ENCODE data around the gene TRDMT1. TPM values are rescaled to one million over a fixed set of nuclear protein-coding genes. Genes with fewer than 3 reads are reported as not detected.
A peak's percentile ranks its signal among the peaks of the same experiment; 100 is the strongest.

The TRDMT1 gene
- total RNA-seq, 2 donors from 2014 or later, result 4.8 to 5.0 TPM

DNA sequence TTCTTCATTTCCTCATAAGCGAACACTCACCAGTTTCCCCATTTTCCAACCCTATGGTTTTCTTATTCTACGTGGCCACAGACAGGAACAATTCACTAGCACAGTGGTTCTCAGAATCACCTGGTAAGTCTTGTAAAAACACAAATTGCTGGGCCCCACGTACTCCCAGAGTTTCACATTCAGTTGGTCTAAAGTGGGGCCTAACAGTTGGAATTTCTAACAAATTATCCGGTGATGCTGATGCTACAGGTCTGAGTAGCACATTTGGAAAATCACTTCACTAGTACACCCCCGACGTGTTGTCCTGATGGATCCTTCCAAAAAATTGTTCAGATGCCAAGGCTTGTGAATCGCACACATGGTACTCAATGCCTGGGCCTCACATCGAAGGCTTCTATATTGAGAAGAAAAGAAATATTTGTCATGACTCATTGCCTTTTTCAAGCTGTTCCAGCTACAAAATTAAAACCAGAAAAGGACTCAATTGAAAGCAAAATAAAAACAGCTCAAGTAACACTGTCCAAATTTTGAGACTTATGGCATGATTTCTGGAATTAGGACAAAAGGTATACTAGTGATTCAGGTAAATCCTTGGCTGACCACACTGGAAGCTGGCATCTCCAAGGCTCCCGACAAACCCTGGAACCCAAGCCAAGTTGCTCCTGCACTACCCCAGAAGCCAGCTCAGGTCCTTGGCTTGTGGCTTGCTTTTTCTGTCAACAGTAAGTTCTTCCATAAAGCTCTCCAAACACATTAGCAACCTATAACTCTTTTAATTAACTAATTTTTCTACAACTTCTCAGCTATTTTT is 13.7 kb upstream of the TRDMT1 start:
- DNase-seq (no peak), ATAC-seq (peak; percentile 18 to 41)
- intact Hi-C loops (cut with DNase I), result no loop called here

DNA sequence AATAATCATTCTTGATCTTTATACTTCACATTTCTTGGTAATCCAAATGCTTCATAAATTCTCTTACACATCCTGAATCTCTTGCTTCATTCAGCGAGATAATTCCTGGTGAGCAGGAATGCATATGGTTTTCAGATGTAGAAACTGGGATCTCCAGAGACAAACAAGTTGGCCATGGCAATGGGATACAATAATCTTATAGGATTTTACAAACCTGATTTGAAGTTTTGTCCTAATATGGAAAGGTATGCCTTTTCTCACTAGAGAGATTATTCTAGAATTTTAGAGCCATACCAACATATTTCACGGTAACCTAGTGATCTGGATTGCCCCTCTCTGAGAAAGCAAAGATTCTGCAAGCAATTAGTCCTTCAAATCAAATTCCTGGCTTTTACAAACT is 13.1 kb upstream of the TRDMT1 start:
- ATAC-seq (no peak), DNase-seq (no peak)
- intact Hi-C loops (cut with DNase I), result no loop called here

DNA sequence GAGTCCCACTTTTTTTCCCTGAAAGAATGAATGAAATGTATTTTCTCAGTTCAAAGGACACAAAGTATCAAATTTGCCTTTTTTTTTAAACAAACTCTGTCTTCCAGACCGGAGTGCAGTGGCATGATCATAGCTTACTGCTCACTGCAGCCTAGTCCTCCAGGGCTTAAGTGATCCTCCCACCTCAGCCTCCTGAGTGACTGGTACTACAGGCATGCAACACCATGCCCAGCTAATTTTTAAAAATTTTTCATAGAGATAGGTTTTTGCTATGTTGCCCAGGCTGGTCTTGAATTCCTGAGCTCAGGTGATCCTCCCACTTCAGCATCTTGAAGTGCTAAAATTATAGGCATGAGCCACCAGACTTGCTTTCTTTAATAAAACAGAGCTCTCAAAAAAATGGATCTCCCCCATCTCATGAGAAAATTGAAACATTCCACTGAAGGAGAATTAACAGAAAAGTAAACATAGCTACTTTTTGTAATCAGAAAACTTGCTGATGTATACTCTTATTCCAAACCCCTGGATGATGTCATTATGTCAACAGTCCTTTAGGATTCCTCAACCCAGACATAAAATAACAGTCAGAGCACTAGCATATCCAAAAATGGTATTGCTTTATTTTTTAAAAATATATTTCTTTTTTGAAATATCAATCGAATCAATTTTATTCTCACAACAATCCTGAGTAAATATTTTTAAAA is 12.3 kb upstream of the TRDMT1 start:
- no peak for ATAC-seq
- DNase-seq, result no peak
- intact Hi-C loops (cut with DNase I), result no loop called here

- intact Hi-C loops (cut with DNase I), result no loop called here
- ATAC-seq, result peak in 1 of 2 donors; percentile 41
These were observed 11.3 kb upstream of the TRDMT1 start for GRCh38 chr10:17212802-17213221.

GRCh38 chr10:17210361-17210760 is 8.9 kb upstream of the TRDMT1 start:
- intact Hi-C loops (cut with DNase I), result no loop called here
- no peak for ATAC-seq
- no peak for DNase-seq

More at GRCh38 chr10:17212802-17213221, 11.3 kb upstream of the TRDMT1 start:
- no peak for DNase-seq

DNA sequence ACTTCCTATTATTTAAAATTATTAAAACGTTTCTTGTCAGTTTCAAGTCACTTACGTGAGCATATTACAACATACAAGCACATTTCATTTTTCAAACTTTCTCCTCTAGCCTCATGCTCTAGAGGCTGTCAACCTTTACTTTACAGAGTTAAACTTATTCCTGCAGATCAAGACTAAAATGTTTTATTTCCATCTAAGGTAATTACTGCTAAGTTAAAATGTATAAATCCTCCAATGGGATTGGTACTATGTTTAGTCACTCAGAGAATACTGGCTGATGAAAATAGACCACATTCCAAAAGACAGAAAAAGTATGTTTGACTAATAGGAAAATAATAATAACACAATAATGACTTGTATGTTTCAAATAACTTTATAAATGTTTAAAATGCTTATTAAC is 8.4 kb upstream of the TRDMT1 start:
- DNase-seq, result no peak
- intact Hi-C loops (cut with DNase I), result no loop called here
- ATAC-seq, result peak in 1 of 2 donors; percentile 23

GRCh38 chr10:17209302-17209701 is 7.8 kb upstream of the TRDMT1 start:
- no peak for DNase-seq

GRCh38 chr10:17208476-17208875 is 7.0 kb upstream of the TRDMT1 start:
- intact Hi-C loops (cut with DNase I), result no loop called here
- ATAC-seq, result no peak
- DNase-seq, result no peak

More at GRCh38 chr10:17209302-17209701, 7.8 kb upstream of the TRDMT1 start:
- no peak for ATAC-seq
- intact Hi-C loops (cut with DNase I), result no loop called here

- intact Hi-C loops (cut with DNase I), result no loop called here
- no peak for DNase-seq
- no peak for ATAC-seq
These were observed 4.8 kb upstream of the TRDMT1 start for GRCh38 chr10:17206210-17206709.

DNA sequence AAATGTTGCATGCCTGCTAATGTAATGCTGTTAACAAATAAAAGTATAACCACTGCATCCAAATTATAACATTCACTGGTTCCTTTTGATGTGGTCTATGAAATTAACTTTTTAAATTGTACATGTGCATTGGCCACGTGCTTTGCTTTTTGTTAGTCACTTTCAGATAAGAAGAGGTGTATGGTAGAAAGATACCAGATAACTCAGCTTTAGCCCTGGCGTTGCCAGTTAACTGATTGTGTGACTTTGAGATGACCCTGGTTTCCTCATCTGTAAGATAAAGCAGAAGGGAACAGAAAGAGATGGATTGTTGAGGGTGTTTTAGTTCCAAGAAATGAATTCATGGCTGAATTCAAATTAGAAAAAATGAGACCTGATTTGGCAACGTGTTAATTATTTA is 1.9 kb upstream of the TRDMT1 start:
- intact Hi-C loops (cut with DNase I), result no loop called here
- ATAC-seq (no peak), DNase-seq (no peak)

DNA sequence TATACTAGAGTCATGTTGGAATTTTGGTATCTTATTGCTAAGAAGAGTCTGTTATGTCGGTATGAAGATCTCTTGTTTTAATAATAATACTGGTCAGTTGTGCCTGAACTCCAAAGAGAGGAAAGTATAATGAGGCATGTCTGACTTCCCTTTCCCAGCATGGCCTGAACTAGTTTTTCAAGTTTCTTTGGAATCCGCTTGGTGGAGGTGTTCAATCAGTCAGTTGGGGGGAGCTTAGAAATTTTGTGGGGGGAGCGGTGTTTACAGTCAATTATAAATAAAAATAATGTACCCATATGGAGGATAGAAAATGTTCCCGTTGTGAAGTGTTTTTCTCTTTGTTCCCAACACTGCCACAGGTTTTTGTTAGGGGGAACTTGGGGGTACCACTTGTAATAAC is 1.5 kb upstream of the TRDMT1 start:
- intact Hi-C loops (cut with DNase I), result no loop called here
- no peak for ATAC-seq

DNA sequence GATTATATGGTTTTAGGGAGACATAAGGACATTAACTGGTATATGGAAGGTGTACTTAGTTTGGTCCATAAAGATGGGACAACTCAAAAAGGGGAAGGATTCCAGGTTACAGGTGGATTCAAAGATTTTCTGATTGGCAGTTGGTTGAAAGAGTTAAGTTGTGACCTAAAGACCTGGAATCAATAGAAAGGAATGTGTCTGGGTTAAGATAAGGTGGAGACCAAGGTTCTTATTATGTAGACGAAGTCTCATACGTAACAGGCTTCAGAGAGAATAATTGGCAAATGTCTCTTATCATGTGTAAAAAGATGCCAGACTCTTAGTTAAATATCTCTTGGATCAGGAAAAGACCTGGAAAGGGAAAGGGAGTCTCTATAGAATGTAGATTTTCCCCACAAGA is 1.0 kb upstream of the TRDMT1 start:
- ATAC-seq (no peak), DNase-seq (no peak)
- intact Hi-C loops (cut with DNase I), result no loop called here

More for the DNA sequence above, 1.5 kb upstream of the TRDMT1 start:
- no peak for DNase-seq

DNA sequence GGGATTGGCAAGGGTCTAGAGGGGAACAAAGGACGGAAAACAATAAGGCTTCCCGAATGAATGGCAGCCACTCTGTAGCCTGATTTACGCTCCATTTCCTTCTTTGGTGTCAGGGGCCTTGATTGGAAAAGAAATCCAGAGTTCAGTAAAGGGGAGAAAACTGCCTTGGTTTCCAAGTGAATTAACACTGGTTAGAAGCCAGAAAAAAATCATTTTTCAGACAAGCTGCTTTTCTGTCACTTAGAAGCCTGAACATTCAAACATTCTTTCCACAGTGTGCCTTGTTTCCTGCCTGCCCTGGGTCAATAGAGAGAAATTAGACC is 283 bp upstream of the TRDMT1 start:
- ATAC-seq, result no peak
- intact Hi-C loops (cut with DNase I), result no loop called here

DNA sequence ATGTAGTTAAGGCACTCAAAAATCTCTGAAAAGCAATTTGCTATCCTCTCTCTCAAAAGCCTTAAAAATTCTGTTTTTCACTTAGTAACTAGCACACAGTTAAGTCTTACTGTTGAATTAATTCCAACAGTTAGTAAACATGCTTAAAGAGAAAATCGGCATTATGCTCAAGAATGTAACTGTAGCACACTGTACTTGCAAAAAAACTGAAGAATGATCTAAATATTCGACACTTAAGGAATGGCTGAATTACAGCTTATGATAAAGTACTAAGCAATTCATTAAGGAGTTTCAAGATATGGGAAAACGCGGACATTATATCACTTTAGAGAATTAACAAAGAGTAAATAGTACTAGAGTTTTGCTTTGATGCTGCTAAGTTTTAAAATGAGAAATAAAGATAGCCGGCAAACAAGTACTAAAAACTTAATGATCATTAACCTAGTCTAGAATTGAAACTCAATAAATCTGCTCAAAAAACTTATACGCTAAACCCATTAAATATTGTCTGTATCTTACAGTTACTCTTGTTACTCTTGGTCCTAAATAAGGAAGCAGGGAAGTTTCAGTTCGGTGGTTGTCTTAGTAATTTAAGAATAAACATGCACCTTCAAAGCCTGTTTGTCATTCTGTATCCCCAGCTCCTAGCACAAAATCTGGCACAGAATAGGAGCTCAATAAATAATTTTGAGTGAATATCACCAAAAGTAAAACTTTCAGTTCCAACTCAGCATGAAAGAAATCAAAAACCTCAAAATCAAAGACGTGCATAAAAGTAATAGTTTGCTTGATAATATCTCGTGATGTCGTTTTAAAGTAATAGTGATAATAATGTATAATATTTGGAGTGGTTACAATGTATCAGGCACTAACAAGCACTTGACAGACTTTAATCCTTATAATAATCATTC is 1.2 kb downstream of the TRDMT1 start:
- no peak for DNase-seq
- ATAC-seq, result no peak
- intact Hi-C loops (cut with DNase I), result no loop called here

More for the DNA sequence above, 283 bp upstream of the TRDMT1 start:
- DNase-seq, result no peak

DNA sequence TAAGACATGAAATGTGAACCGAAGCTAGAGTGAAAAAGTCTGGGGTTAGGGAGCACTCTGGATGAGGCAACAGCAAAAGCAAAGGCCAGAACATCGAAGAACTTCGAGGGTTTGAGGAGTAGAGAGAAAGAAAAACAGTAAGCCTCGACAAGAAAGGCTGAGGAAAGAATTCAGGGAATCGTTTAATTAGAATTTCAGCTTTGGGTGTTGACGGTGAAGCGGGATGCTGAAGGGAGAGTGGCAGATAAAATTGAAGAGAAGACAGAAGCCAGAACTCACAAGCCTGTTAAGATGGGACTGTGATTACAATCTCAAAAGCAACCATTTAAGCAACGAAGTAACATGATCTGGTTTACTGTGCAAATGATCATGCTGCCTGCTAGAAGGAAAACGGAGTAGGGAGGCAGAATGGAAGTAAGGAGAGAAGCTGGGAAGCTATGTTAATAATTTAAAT is 2.1 kb downstream of the TRDMT1 start:
- ATAC-seq, result no peak
- DNase-seq, result no peak
- intact Hi-C loops (cut with DNase I), result no loop called here

DNA sequence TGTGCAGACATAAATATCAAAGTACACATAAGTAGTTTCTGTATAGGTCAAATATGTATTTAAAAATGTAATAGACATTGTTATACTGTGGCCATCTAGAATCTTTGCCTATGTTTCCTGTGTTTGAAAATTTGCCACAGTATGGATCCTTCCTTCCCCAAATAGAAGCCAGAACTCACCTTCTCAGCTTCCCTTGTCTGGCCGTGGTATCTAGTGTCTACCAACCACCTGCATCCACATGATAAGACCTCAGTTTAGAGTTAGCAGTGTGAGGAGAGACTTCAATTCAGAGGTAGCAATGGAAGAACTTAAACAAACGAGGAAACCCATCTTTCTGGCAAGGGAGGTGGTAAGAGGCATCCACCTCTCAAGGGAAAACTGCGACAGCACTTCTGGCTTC is 4.9 kb downstream of the TRDMT1 start:
- ATAC-seq, result no peak
- intact Hi-C loops (cut with DNase I), result no loop called here
- no peak for DNase-seq

GRCh38 chr10:17196045-17196444 is 5.4 kb downstream of the TRDMT1 start:
- no peak for ATAC-seq
- no peak for DNase-seq
- intact Hi-C loops (cut with DNase I), result no loop called here

- intact Hi-C loops (cut with DNase I), result no loop called here
- DNase-seq (no peak), ATAC-seq (no peak)
These were observed 6.4 kb downstream of the TRDMT1 start for GRCh38 chr10:17195083-17195482.

GRCh38 chr10:17190602-17191001 is 10.9 kb downstream of the TRDMT1 start:
- DNase-seq (no peak), ATAC-seq (no peak)
- intact Hi-C loops (cut with DNase I), result no loop called here
